GM12878 (cell line): ENCODE measurements around the gene WDR38. TPM values are rescaled to one million over a fixed set of nuclear protein-coding genes. Genes with fewer than 3 reads are reported as not detected.

ENCODE experiments used
- ATAC-seq: fragments of 200-7000 bp; cut with Tn5 transposase; 3 replicates; pipeline ENCODE4 v1.9.1; 2020; ENCODE audit warnings: mild to moderate bottlenecking, moderate library complexity
- BruUV-seq: library from RNA; stranded (reverse); fragments of 400-500 nt; replicated peaks from 2 replicates; lab custom pipeline; 2021; lab: Mats Ljungman, UMichigan
- CTCF ChIA-PET: fragments of 300-600 bp; sonication (Branson Sonifier 250); formaldehyde crosslinking; extraction: SDS; loops from one replicate; lab custom pipeline; 2021; ENCODE audit warnings: inconsistent platforms; lab: Yijun Ruan, JAX
- POLR2A ChIA-PET: fragments of 350-600 bp; formaldehyde crosslinking; extraction: SDS; loops from one replicate; lab custom pipeline; 2021; ENCODE audit warnings: inconsistent platforms; lab: Charles Lee
- RAD21 ChIA-PET: fragments of 300-600 bp; sonication (Branson Sonifier 250); formaldehyde crosslinking; loops from one replicate; lab custom pipeline; 2023; ENCODE audit warnings: antibody characterized with exemption; ENCODE audit not compliant: unreplicated experiment; lab: Charles Lee
- SMC1A ChIA-PET: fragments of 300-600 bp; sonication (Branson Sonifier 250); formaldehyde crosslinking; loops from one replicate; lab custom pipeline; 2023; ENCODE audit not compliant: unreplicated experiment, uncharacterized antibody; lab: Charles Lee
- DNase-seq: peaks from one replicate; pipeline ENCODE4 v3.0.0-alpha.2; 2011; ENCODE audit warnings: low read depth, low spot score
- FAIRE-seq: peaks from 3 replicates; lab custom pipeline; 2011; peaks lifted over from hg19 to GRCh38; lab: Jason Lieb, UNC
- H2AFZ ChIP-seq: 2 replicates; pipeline ENCODE4 v1.6.0; 2011; ENCODE audit warnings: low read depth, low read length, control low read depth; ENCODE audit not compliant: control insufficient read depth
- H3K27ac ChIP-seq: 2 replicates; pipeline ENCODE4 v1.5.1; 2011; ENCODE audit warnings: control low read depth; ENCODE audit not compliant: control insufficient read depth, insufficient read depth
- H3K27me3 ChIP-seq, 2 experiments: replicated peaks in 1 of 2; 2 replicates each; pipeline versions ENCODE4 v1.6.0 to v1.6.1; 2011; ENCODE audit warnings: low read length in 1 of 2; ENCODE audit not compliant: control insufficient read depth in 2 of 2, insufficient read depth in 2 of 2
- H3K36me3 ChIP-seq, 2 experiments: 2 replicates each; pipeline ENCODE4 v1.5.1; 2011; ENCODE audit warnings: low read length in 1 of 2; ENCODE audit not compliant: control insufficient read depth in 2 of 2, insufficient read depth in 2 of 2
- H3K4me1 ChIP-seq: 2 replicates; pipeline ENCODE4 v1.6.1; 2011; ENCODE audit warnings: mild to moderate bottlenecking, low read length, moderate library complexity, mixed read lengths; ENCODE audit not compliant: control insufficient read depth, insufficient read depth
- H3K4me2 ChIP-seq: 2 replicates; pipeline ENCODE4 v1.6.0; 2011; ENCODE audit warnings: control low read depth; ENCODE audit not compliant: control insufficient read depth, insufficient read depth
- H3K4me3 ChIP-seq: fragments of 200-600 bp; sonication (generic); 2 replicates; pipeline ENCODE4 v1.5.1; 2016
- H3K79me2 ChIP-seq: 2 replicates; pipeline ENCODE4 v1.6.0; 2011; ENCODE audit warnings: low read length; ENCODE audit not compliant: control insufficient read depth, insufficient read depth
- H3K9ac ChIP-seq: 2 replicates; pipeline ENCODE4 v1.8.0; 2011; ENCODE audit warnings: low read length, control low read depth, mixed read lengths; ENCODE audit not compliant: control insufficient read depth, insufficient read depth
- H3K9me3 ChIP-seq: replicated peaks from 3 replicates; pipeline ENCODE4 v1.5.1; 2011; ENCODE audit warnings: mild to moderate bottlenecking, low read length; ENCODE audit not compliant: control insufficient read depth, insufficient read depth
- H4K20me1 ChIP-seq: 2 replicates; pipeline ENCODE4 v1.6.0; 2011; ENCODE audit not compliant: control insufficient read depth, insufficient read depth
- HDAC2 ChIP-seq: fragments of 200-600 bp; sonication (generic); IDR thresholded peaks from 2 replicates; pipeline ENCODE4 v1.6.1; 2017
- MEF2B ChIP-seq: fragments of 450-650 bp; IDR thresholded peaks from 2 replicates; pipeline ENCODE4 v1.6.1; 2018; ENCODE audit warnings: mild to moderate bottlenecking, moderate library complexity; ENCODE audit not compliant: partially characterized antibody, poor library complexity, severe bottlenecking
- NFYA ChIP-seq: IDR thresholded peaks from 2 replicates; pipeline ENCODE4 v1.6.1; 2011; ENCODE audit warnings: low read depth, mild to moderate bottlenecking, low read length, improper control_type of control experiment, borderline replicate concordance
- PML ChIP-seq: IDR thresholded peaks from 2 replicates; pipeline ENCODE4 v1.6.1; 2012; ENCODE audit warnings: low read length, inconsistent platforms
- WGBS: methylation state at CpG from one replicate; pipeline ENCODE4 v1.1.6; 2016; ENCODE audit warnings: low lambda C conversion rate; ENCODE audit not compliant: insufficient replicate concordance, insufficient coverage; ENCODE audit errors: missing lambda C conversion rate; 5-methylcytosine and 5-hydroxymethylcytosine counted together
- in situ Hi-C: fragments of 300-500 bp; cut with MboI; formaldehyde crosslinking; loops from 9 replicates; pipeline ENCODE4 v1.14.3; 2018; ENCODE audit warnings: mixed read lengths
- intact Hi-C: fragments of 100-400 bp; cut with micrococcal nuclease; formaldehyde crosslinking; loops from one replicate; pipeline ENCODE4 v1.14.2; 2022; ENCODE audit not compliant: unreplicated experiment
- polyA plus RNA-seq, 11 experiments: library from polyadenylated mRNA; depleted of rRNA in 4 of 11; unstranded in 6 of 11; stranded (reverse) in 5 of 11; fragments of >200 nt; fragmentation: Nextera tagmentation in 4 of 11; fragmentation: Illumina TruSeq in 1 of 11; extraction: Ambion mirVana in 4 of 11; extraction: Trizol in 1 of 11; gene quantifications; 1 replicate in 1 of 11; 2 replicates in 10 of 11; pipeline versions ENCODE4 v1.2.1 to v1.2.3, GENCODE V29; 2011 to 2016; ENCODE audit warnings: inconsistent platforms in 2 of 11, missing spikeins in 2 of 11, low read depth in 1 of 11
- total RNA-seq, 4 experiments: library from RNA; depleted of rRNA in 3 of 4; stranded (reverse); fragments of >200 nt in 3 of 4; fragmentation: Illumina TruSeq in 1 of 4; extraction: Trizol in 1 of 4; gene quantifications; 2 replicates each; pipeline versions ENCODE4 v1.2.1 to v1.2.3, GENCODE V29; 2013 to 2021
- TF ChIP-seq, protein P1 (sequence below): IDR thresholded peaks from 2 replicates; pipeline ENCODE4 v1.6.1; 2012; ENCODE audit warnings: improper control_type of control experiment, low read depth, low read length; ENCODE audit not compliant: insufficient replicate concordance

The WDR38 gene
- total and polyA plus RNA-seq, 10 of the 15 experiments (the other 5 are each of a cell fraction or from before 2014, with no cell fraction given), result not detected

DNA sequence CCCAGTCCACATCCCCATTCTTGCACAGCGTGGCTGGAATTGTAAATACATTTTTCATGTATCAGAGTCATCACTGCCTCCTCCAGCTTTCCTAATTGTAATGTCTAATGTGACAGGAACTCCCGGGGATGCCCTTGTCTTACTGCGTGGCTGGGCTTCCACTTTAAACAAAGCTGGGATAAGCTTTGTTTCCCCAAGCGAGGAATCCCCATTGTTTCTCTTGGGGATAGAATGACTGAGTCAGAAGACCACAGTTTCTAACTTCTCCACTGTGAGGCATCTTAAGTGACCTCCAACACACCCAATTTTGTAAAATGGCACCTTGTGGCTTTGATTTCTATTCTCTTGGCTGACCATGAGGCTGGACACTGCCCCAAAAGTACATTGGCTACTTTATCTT lies 31.1 kb downstream of the WDR38 start (continued):
- TF ChIP-seq, protein P1, sequence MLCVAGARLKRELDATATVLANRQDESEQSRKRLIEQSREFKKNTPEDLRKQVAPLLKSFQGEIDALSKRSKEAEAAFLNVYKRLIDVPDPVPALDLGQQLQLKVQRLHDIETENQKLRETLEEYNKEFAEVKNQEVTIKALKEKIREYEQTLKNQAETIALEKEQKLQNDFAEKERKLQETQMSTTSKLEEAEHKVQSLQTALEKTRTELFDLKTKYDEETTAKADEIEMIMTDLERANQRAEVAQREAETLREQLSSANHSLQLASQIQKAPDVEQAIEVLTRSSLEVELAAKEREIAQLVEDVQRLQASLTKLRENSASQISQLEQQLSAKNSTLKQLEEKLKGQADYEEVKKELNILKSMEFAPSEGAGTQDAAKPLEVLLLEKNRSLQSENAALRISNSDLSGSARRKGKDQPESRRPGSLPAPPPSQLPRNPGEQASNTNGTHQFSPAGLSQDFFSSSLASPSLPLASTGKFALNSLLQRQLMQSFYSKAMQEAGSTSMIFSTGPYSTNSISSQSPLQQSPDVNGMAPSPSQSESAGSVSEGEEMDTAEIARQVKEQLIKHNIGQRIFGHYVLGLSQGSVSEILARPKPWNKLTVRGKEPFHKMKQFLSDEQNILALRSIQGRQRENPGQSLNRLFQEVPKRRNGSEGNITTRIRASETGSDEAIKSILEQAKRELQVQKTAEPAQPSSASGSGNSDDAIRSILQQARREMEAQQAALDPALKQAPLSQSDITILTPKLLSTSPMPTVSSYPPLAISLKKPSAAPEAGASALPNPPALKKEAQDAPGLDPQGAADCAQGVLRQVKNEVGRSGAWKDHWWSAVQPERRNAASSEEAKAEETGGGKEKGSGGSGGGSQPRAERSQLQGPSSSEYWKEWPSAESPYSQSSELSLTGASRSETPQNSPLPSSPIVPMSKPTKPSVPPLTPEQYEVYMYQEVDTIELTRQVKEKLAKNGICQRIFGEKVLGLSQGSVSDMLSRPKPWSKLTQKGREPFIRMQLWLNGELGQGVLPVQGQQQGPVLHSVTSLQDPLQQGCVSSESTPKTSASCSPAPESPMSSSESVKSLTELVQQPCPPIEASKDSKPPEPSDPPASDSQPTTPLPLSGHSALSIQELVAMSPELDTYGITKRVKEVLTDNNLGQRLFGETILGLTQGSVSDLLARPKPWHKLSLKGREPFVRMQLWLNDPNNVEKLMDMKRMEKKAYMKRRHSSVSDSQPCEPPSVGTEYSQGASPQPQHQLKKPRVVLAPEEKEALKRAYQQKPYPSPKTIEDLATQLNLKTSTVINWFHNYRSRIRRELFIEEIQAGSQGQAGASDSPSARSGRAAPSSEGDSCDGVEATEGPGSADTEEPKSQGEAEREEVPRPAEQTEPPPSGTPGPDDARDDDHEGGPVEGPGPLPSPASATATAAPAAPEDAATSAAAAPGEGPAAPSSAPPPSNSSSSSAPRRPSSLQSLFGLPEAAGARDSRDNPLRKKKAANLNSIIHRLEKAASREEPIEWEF, result no peak
- TF ChIP-seq NFYA (no peak), MEF2B (no peak), HDAC2 (no peak)
- TF ChIP-seq, all 136 proteins: peak for 0

DNA sequence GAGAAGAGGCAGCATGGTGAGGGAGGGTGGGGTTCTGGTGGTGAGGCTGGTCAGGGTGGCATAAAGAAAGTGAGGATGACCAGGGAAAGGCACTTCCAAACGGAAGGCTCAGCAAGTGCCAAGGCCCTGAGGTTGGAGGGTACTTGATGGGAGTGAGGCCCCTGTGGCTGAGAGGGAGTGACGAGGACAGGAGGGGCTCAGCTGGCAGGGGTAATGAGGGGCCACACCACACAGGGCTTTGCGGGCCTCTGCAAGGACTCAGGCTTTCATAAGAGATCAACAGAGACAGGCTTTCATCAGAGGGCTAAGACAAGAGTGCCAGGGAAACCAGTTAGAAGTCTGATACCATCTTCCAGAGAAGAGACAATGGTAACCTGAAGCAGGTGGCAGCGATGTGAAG lies 32.3 kb downstream of the WDR38 start:
- ChIA-PET SMC1A (no interaction called here), POLR2A (interaction anchor here (0.7 kb wide), 1 partner anchor 264 kb away, joined by 4 read pairs; no protein-coding TSS in a partner anchor), CTCF (no interaction called here), RAD21 (no interaction called here)
- no peak overlapping the region for H3K27ac ChIP-seq
- no peaks in the 10 kb centered on the region for H3K27me3 ChIP-seq
- H3K36me3 ChIP-seq, result peaks cover 11 to 28% of the 10 kb centered on the region in 2 experiments
- no peak for FAIRE-seq
- H2AFZ ChIP-seq, result no peak overlapping the region
- in situ Hi-C loops, result no loop called here
- no peak for ATAC-seq
- H3K4me2 ChIP-seq, result no peak overlapping the region
- BruUV-seq, result no TSS peak
- no peak for TF ChIP-seq PML
- no peak overlapping the region for H3K4me3 ChIP-seq
- no peak overlapping the region for H3K9ac ChIP-seq
- H4K20me1 ChIP-seq, result no peaks in the 10 kb centered on the region
- H3K9me3 ChIP-seq, result no peaks in the 10 kb centered on the region
- 100% methylated on average over 3 of the region's 4 CpGs for WGBS
- H3K4me1 ChIP-seq, result no peaks in the 10 kb centered on the region; the same call in 1 of the 2 replicates
- DNase-seq, result no peak
- H3K79me2 ChIP-seq, result no peaks in the 10 kb centered on the region
- intact Hi-C loops, result no loop called here
